ENCODE results near the gene EML4.
"Not testable (repeated sequence)": the region's sequence is repeated elsewhere in the genome, so short reads cannot be mapped to it uniquely, and the experiment has no call there.

The EML4 gene

DNA sequence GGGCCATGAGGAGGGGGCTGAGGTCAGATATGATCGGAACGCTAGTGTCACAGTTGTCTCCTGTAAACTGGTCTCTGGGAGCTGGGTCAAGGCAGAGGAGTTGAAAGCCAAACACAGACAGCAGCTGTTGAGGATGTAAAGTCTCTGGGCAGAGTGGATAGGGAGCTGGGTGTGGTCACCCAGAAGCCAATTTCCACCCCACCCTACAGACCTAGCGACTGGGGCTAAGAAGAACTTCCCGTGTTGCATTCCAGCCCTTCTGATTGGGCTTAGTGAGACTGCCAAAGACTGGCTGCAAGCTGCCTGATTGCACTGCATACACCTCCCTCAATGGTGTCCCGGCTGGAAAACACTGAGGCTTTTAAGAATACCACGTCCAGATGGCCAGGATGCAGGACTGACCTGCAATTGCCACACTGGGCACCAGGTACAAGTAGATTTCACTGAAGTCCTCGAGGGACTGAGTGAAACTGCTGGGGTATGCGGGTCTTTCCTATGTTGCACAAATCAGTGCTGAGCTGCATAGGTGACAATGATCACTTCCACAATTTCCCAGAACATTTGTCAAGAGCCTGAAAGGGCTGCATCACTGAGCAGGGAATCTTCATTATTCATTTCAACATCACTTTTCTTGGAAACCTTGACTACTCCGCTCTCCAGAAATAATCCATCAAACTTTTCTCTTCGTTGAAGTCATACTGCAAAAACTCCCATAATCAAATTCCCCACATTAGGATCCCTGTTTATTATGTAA, 43.1 kb upstream of the EML4 start:
- Histone ChIP-seq H3K27ac (replicated peaks) (no peak overlapping the region), H3K4me3 (replicated peaks; ENCODE audit: insufficient read depth, low read length) (no peak overlapping the region), H3K27me3 (ENCODE audit: insufficient read depth, poor library complexity, severe bottlenecking) (peaks cover 12% of the 10 kb centered on the region)
- TF ChIP-seq, protein P1, sequence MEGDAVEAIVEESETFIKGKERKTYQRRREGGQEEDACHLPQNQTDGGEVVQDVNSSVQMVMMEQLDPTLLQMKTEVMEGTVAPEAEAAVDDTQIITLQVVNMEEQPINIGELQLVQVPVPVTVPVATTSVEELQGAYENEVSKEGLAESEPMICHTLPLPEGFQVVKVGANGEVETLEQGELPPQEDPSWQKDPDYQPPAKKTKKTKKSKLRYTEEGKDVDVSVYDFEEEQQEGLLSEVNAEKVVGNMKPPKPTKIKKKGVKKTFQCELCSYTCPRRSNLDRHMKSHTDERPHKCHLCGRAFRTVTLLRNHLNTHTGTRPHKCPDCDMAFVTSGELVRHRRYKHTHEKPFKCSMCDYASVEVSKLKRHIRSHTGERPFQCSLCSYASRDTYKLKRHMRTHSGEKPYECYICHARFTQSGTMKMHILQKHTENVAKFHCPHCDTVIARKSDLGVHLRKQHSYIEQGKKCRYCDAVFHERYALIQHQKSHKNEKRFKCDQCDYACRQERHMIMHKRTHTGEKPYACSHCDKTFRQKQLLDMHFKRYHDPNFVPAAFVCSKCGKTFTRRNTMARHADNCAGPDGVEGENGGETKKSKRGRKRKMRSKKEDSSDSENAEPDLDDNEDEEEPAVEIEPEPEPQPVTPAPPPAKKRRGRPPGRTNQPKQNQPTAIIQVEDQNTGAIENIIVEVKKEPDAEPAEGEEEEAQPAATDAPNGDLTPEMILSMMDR (IDR thresholded peaks at IDR 0.05; ENCODE audit: insufficient read depth, low read length) = no peak
- TF ChIP-seq SPI1 (IDR thresholded peaks at IDR 0.05; ENCODE audit: borderline replicate concordance, low read depth) (no peak), GABPA (IDR thresholded peaks at IDR 0.05; ENCODE audit: low read depth) (no peak), POLR2AphosphoS5 (IDR thresholded peaks at IDR 0.05; ENCODE audit: low read depth) (no peak)
- TF ChIP-seq, protein P2, sequence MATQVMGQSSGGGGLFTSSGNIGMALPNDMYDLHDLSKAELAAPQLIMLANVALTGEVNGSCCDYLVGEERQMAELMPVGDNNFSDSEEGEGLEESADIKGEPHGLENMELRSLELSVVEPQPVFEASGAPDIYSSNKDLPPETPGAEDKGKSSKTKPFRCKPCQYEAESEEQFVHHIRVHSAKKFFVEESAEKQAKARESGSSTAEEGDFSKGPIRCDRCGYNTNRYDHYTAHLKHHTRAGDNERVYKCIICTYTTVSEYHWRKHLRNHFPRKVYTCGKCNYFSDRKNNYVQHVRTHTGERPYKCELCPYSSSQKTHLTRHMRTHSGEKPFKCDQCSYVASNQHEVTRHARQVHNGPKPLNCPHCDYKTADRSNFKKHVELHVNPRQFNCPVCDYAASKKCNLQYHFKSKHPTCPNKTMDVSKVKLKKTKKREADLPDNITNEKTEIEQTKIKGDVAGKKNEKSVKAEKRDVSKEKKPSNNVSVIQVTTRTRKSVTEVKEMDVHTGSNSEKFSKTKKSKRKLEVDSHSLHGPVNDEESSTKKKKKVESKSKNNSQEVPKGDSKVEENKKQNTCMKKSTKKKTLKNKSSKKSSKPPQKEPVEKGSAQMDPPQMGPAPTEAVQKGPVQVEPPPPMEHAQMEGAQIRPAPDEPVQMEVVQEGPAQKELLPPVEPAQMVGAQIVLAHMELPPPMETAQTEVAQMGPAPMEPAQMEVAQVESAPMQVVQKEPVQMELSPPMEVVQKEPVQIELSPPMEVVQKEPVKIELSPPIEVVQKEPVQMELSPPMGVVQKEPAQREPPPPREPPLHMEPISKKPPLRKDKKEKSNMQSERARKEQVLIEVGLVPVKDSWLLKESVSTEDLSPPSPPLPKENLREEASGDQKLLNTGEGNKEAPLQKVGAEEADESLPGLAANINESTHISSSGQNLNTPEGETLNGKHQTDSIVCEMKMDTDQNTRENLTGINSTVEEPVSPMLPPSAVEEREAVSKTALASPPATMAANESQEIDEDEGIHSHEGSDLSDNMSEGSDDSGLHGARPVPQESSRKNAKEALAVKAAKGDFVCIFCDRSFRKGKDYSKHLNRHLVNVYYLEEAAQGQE (IDR thresholded peaks at IDR 0.05; ENCODE audit: insufficient replicate concordance, low read depth) = no peak
- no peak for DNase-seq (ENCODE audit: low read depth in 1 of 2, low spot score in 1 of 2)

DNA sequence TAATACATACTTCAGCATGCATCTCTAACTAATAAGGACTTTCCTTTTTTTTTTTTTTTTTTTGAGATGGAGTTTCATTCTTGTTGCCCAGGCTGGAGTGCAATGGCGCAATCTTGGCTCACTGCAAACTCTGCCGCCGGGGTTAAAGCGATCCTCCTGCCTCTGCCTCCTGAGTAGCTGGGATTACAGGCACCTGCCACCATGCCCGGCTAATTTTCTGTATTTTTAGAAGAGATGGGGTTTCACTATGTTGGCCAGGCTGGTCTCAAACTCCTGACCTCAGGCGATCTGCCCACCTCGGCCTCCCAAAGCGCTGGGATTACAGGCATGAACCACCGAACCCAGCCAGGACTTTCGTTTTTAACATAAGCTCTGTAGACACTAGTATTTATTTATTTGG, 42.3 kb upstream of the EML4 start:
- H3K27me3 ChIP-seq (ENCODE audit: insufficient read depth, poor library complexity, severe bottlenecking) = peaks cover 12% of the 10 kb centered on the region
- not testable (repeated sequence) for DNase-seq (ENCODE audit: low read depth in 1 of 2, low spot score in 1 of 2); H3K4me3 ChIP-seq (replicated peaks; ENCODE audit: insufficient read depth, low read length); H3K27ac ChIP-seq (replicated peaks)

DNA sequence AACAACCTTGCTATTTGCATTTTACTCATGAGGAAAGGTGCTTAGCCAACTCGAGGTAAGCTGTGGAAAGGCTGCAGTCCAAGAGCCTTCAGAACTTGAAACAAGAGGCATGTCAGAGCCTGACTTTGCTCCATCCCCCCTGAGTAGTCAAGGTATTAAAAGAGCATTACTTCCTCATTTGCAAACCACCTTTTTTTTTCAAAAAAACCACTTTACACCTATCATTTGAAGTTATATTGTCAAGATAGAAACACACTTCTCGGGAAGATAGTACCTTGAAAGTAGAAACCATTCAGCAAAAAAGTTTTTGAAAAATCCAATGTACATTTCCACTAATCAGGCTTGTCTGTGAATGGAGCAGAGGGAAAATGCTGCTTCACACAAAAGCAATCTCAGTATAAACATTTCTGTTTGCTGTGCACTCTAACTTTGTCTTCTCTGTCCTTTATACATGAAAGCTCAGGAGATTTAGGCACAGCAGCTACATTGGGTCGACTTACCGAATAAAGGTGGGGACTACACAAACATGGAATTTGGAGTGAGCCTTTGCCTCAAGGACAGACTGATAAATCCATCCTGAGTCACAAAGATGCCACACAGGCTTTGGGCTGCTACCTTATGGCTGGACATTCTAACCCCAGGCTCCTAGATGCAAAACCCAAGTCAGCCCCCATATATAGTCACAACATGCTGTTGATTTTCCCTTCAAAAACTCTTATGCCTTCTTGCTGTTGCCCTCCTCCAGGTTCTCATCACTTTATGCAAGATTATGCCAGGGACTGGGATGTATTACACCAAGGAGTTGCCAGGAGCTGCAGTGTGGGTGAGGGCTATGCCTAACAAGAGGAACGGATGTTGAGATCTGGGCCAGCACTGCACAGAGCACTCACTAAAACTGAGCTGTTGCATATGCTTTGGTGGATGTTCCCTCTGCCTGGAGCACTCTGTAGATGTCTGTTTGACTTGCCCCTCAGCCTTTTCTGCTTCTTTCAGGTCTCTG, 41.4 kb upstream of the EML4 start:
- DNase-seq (ENCODE audit: low read depth in 1 of 2, low spot score in 1 of 2) = no peak
- Histone ChIP-seq H3K27me3 (ENCODE audit: insufficient read depth, poor library complexity, severe bottlenecking) (peaks cover 12% of the 10 kb centered on the region), H3K27ac (replicated peaks) (no peak overlapping the region), H3K4me3 (replicated peaks; ENCODE audit: insufficient read depth, low read length) (no peak overlapping the region)
- TF ChIP-seq SPI1 (IDR thresholded peaks at IDR 0.05; ENCODE audit: borderline replicate concordance, low read depth) (no peak), POLR2AphosphoS5 (IDR thresholded peaks at IDR 0.05; ENCODE audit: low read depth) (no peak), GABPA (IDR thresholded peaks at IDR 0.05; ENCODE audit: low read depth) (no peak)
- TF ChIP-seq, protein P2 (IDR thresholded peaks at IDR 0.05; ENCODE audit: insufficient replicate concordance, low read depth) = no peak
- TF ChIP-seq, protein P1 (IDR thresholded peaks at IDR 0.05; ENCODE audit: insufficient read depth, low read length) = no peak
